ENCODE measurements around the gene DGLUCY.
"Not testable (repeated sequence)": the region's sequence is repeated elsewhere in the genome, so short reads cannot be mapped to it uniquely, and the experiment has no call there.

The DGLUCY gene

GRCh38 chr14:91119556-91120311 is 5.9 kb downstream of the DGLUCY start:
- peak overlapping the region in 1 of 2 donors; percentile 46 for H3K27ac ChIP-seq (ENCODE audit: low read depth in 2 of 2, low read length in 2 of 2)
- no peaks in the 10 kb centered on the region for H3K27me3 ChIP-seq (ENCODE audit: control insufficient read depth in 2 of 2, insufficient read depth in 2 of 2, low read length in 2 of 2)
- H3K9me3 ChIP-seq (ENCODE audit: control insufficient read depth in 2 of 2, low read length in 2 of 2) = no peaks in the 10 kb centered on the region
- peaks cover 4 to 24% of the 10 kb centered on the region in 2 donors for H3K36me3 ChIP-seq (ENCODE audit: control insufficient read depth in 2 of 2, insufficient read depth in 2 of 2, low read length in 2 of 2)
- H3K4me3 ChIP-seq (ENCODE audit: low read length in 2 of 2) = no peak overlapping the region
- peaks cover 25 to 28% of the 10 kb centered on the region in 2 donors for H3K4me1 ChIP-seq (ENCODE audit: control insufficient read depth in 2 of 2, insufficient read depth in 2 of 2, low read length in 2 of 2)
- no peak overlapping the region for H3K9ac ChIP-seq (ENCODE audit: low read depth in 1 of 2, low read length in 2 of 2)

DNA sequence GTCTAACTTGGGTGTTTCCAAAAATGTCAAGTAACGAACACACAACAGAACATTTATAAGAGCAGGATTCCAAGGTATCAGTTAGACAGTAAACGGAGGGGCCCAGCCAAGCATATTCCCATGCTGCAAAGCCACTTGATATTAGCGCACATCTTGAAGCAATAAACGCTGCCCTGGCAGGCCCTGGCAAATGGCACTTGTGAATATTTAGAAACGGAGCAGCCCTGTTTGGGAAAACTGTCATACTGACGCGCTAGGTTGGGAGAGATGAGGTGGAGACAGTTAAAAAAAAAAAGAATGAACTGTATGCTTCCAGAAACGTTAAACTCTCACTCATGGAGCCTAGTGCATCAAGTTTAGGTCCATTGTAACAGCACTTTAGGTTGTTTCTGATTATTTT is 9.3 kb downstream of the DGLUCY start:
- Histone ChIP-seq H3K27me3 (ENCODE audit: control insufficient read depth in 2 of 2, insufficient read depth in 2 of 2, low read length in 2 of 2) (no peaks in the 10 kb centered on the region), H3K36me3 (ENCODE audit: control insufficient read depth in 2 of 2, insufficient read depth in 2 of 2, low read length in 2 of 2) (peaks cover 11 to 22% of the 10 kb centered on the region in 2 donors), H3K9ac (ENCODE audit: low read depth in 1 of 2, low read length in 2 of 2) (no peak overlapping the region), H3K4me1 (ENCODE audit: control insufficient read depth in 2 of 2, insufficient read depth in 2 of 2, low read length in 2 of 2) (peaks cover 18 to 21% of the 10 kb centered on the region in 2 donors), H3K4me3 (ENCODE audit: low read length in 2 of 2) (no peak overlapping the region), H3K27ac (ENCODE audit: low read depth in 2 of 2, low read length in 2 of 2) (no peak overlapping the region), H3K9me3 (ENCODE audit: control insufficient read depth in 2 of 2, low read length in 2 of 2) (no peaks in the 10 kb centered on the region)

- Histone ChIP-seq H3K4me1 (ENCODE audit: control insufficient read depth in 2 of 2, insufficient read depth in 2 of 2, low read length in 2 of 2) (peaks cover 10 to 21% of the 10 kb centered on the region in 2 donors), H3K36me3 (ENCODE audit: control insufficient read depth in 2 of 2, insufficient read depth in 2 of 2, low read length in 2 of 2) (peaks cover 11 to 15% of the 10 kb centered on the region in 2 donors), H3K9ac (ENCODE audit: low read depth in 1 of 2, low read length in 2 of 2) (peak overlapping the region in 1 of 2 donors; percentile 17), H3K27ac (ENCODE audit: low read depth in 2 of 2, low read length in 2 of 2) (peak overlapping the region; percentile 3 to 41)
- not testable (repeated sequence) for H3K27me3 ChIP-seq (ENCODE audit: control insufficient read depth in 2 of 2, insufficient read depth in 2 of 2, low read length in 2 of 2); H3K9me3 ChIP-seq (ENCODE audit: control insufficient read depth in 2 of 2, low read length in 2 of 2); H3K4me3 ChIP-seq (ENCODE audit: low read length in 2 of 2)
Measured at GRCh38 chr14:91124406-91125270, 10.8 kb downstream of the DGLUCY start.

GRCh38 chr14:91125271-91125660 is 11.4 kb downstream of the DGLUCY start:
- Histone ChIP-seq H3K9me3 (ENCODE audit: control insufficient read depth in 2 of 2, low read length in 2 of 2) (no peaks in the 10 kb centered on the region), H3K9ac (ENCODE audit: low read depth in 1 of 2, low read length in 2 of 2) (no peak overlapping the region), H3K4me1 (ENCODE audit: control insufficient read depth in 2 of 2, insufficient read depth in 2 of 2, low read length in 2 of 2) (peaks cover 9 to 21% of the 10 kb centered on the region in 2 donors), H3K27me3 (ENCODE audit: control insufficient read depth in 2 of 2, insufficient read depth in 2 of 2, low read length in 2 of 2) (no peaks in the 10 kb centered on the region), H3K4me3 (ENCODE audit: low read length in 2 of 2) (no peak overlapping the region), H3K36me3 (ENCODE audit: control insufficient read depth in 2 of 2, insufficient read depth in 2 of 2, low read length in 2 of 2) (peaks cover 11 to 19% of the 10 kb centered on the region in 2 donors), H3K27ac (ENCODE audit: low read depth in 2 of 2, low read length in 2 of 2) (peak overlapping the region; percentile 3 to 41)

DNA sequence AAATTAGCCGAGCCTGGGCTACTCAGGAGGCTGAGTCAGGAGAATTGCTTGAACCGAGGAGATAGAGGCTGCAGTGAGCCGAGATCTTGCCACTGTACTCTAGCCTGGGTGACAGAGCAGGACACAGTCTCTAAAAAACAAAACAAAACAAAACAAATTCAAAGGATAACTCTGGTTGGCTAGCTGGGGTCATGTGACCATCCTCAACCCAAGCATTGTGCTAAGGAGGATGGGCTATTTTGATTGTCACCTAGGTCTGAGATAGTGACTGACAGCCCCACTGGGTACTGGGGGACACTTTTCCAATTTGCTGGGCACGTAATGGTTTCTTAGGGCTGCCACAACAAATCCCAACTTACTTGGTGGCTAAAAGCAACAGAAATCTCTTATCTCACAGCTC is 11.9 kb downstream of the DGLUCY start:
- Histone ChIP-seq H3K27me3 (ENCODE audit: control insufficient read depth in 2 of 2, insufficient read depth in 2 of 2, low read length in 2 of 2) (no peaks in the 10 kb centered on the region), H3K9ac (ENCODE audit: low read depth in 1 of 2, low read length in 2 of 2) (no peak overlapping the region), H3K9me3 (ENCODE audit: control insufficient read depth in 2 of 2, low read length in 2 of 2) (no peaks in the 10 kb centered on the region), H3K36me3 (ENCODE audit: control insufficient read depth in 2 of 2, insufficient read depth in 2 of 2, low read length in 2 of 2) (peaks cover 14 to 22% of the 10 kb centered on the region in 2 donors), H3K4me1 (ENCODE audit: control insufficient read depth in 2 of 2, insufficient read depth in 2 of 2, low read length in 2 of 2) (peaks cover 9 to 21% of the 10 kb centered on the region in 2 donors), H3K4me3 (ENCODE audit: low read length in 2 of 2) (no peak overlapping the region), H3K27ac (ENCODE audit: low read depth in 2 of 2, low read length in 2 of 2) (peak overlapping the region in 1 of 2 donors; percentile 23)

- H3K36me3 ChIP-seq (ENCODE audit: control insufficient read depth in 2 of 2, insufficient read depth in 2 of 2, low read length in 2 of 2) = peaks cover 19 to 27% of the 10 kb centered on the region in 2 donors
- peak overlapping the region; percentile 61 to 64 for H3K27ac ChIP-seq (ENCODE audit: low read depth in 2 of 2, low read length in 2 of 2)
- no peaks in the 10 kb centered on the region for H3K27me3 ChIP-seq (ENCODE audit: control insufficient read depth in 2 of 2, insufficient read depth in 2 of 2, low read length in 2 of 2)
- no peak overlapping the region for H3K9ac ChIP-seq (ENCODE audit: low read depth in 1 of 2, low read length in 2 of 2)
- H3K4me3 ChIP-seq (ENCODE audit: low read length in 2 of 2) = no peak overlapping the region
- H3K4me1 ChIP-seq (ENCODE audit: control insufficient read depth in 2 of 2, insufficient read depth in 2 of 2, low read length in 2 of 2) = peaks cover 9 to 21% of the 10 kb centered on the region in 2 donors
- no peaks in the 10 kb centered on the region for H3K9me3 ChIP-seq (ENCODE audit: control insufficient read depth in 2 of 2, low read length in 2 of 2)
Measured at GRCh38 chr14:91126761-91127160, 12.9 kb downstream of the DGLUCY start.

DNA sequence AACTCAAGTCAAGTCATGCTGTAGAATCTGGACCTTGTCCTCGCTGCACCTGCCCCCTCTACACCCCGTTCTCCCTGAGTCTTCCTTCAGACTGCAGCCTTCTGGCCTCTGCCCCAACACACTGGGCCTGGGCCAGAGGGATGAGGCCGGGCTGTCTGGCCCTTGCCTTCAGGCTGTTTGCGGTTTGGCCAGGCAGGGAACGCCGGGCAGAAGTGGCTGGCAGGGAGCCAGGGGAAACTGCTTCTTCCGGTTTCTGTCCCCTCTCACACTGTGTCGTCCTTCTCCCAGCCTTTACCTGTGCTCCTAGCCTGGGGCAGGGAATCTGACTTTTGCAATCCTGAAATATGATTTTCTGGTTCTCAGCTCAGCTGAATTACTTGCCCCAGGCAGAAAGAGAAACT is 13.5 kb downstream of the DGLUCY start:
- peak overlapping the region; percentile 61 to 64 for H3K27ac ChIP-seq (ENCODE audit: low read depth in 2 of 2, low read length in 2 of 2)
- H3K36me3 ChIP-seq (ENCODE audit: control insufficient read depth in 2 of 2, insufficient read depth in 2 of 2, low read length in 2 of 2) = peaks cover 24 to 30% of the 10 kb centered on the region in 2 donors
- H3K4me1 ChIP-seq (ENCODE audit: control insufficient read depth in 2 of 2, insufficient read depth in 2 of 2, low read length in 2 of 2) = peaks cover 9 to 21% of the 10 kb centered on the region in 2 donors
- H3K4me3 ChIP-seq (ENCODE audit: low read length in 2 of 2) = no peak overlapping the region
- no peak overlapping the region for H3K9ac ChIP-seq (ENCODE audit: low read depth in 1 of 2, low read length in 2 of 2)
- H3K9me3 ChIP-seq (ENCODE audit: control insufficient read depth in 2 of 2, low read length in 2 of 2) = no peaks in the 10 kb centered on the region
- H3K27me3 ChIP-seq (ENCODE audit: control insufficient read depth in 2 of 2, insufficient read depth in 2 of 2, low read length in 2 of 2) = no peaks in the 10 kb centered on the region

DNA sequence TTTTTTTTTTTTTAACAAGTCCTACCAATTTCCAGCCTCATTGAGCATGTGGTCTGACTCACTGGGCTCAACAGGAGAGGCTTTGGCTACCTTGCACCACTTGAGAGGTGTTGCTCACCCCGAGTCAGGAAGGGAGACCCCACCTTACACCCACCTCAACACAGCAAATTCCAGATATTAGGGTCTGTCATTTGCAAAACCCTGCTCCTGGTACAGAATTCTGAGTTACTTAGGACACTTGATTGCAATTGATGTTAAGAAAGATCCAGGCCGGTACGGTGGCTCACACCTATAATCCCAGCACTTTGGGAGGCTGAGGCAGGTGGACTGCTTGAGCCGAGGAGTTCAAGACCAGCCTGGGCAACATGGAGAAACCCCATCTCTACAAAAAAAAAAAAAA is 14.1 kb downstream of the DGLUCY start:
- Histone ChIP-seq H3K9me3 (ENCODE audit: control insufficient read depth in 2 of 2, low read length in 2 of 2) (no peaks in the 10 kb centered on the region), H3K36me3 (ENCODE audit: control insufficient read depth in 2 of 2, insufficient read depth in 2 of 2, low read length in 2 of 2) (peaks cover 27 to 30% of the 10 kb centered on the region in 2 donors), H3K4me1 (ENCODE audit: control insufficient read depth in 2 of 2, insufficient read depth in 2 of 2, low read length in 2 of 2) (peaks cover 9 to 21% of the 10 kb centered on the region in 2 donors), H3K4me3 (ENCODE audit: low read length in 2 of 2) (no peak overlapping the region), H3K27ac (ENCODE audit: low read depth in 2 of 2, low read length in 2 of 2) (no peak overlapping the region), H3K9ac (ENCODE audit: low read depth in 1 of 2, low read length in 2 of 2) (no peak overlapping the region), H3K27me3 (ENCODE audit: control insufficient read depth in 2 of 2, insufficient read depth in 2 of 2, low read length in 2 of 2) (no peaks in the 10 kb centered on the region)

- Histone ChIP-seq H3K9ac (ENCODE audit: low read depth in 1 of 2, low read length in 2 of 2) (no peak overlapping the region), H3K36me3 (ENCODE audit: control insufficient read depth in 2 of 2, insufficient read depth in 2 of 2, low read length in 2 of 2) (peaks cover 27 to 28% of the 10 kb centered on the region in 2 donors), H3K27ac (ENCODE audit: low read depth in 2 of 2, low read length in 2 of 2) (no peak overlapping the region), H3K27me3 (ENCODE audit: control insufficient read depth in 2 of 2, insufficient read depth in 2 of 2, low read length in 2 of 2) (no peaks in the 10 kb centered on the region), H3K4me1 (ENCODE audit: control insufficient read depth in 2 of 2, insufficient read depth in 2 of 2, low read length in 2 of 2) (peaks cover 7 to 18% of the 10 kb centered on the region in 2 donors), H3K9me3 (ENCODE audit: control insufficient read depth in 2 of 2, low read length in 2 of 2) (no peaks in the 10 kb centered on the region), H3K4me3 (ENCODE audit: low read length in 2 of 2) (no peak overlapping the region)
Measured at GRCh38 chr14:91128699-91129098, 14.8 kb downstream of the DGLUCY start.

DNA sequence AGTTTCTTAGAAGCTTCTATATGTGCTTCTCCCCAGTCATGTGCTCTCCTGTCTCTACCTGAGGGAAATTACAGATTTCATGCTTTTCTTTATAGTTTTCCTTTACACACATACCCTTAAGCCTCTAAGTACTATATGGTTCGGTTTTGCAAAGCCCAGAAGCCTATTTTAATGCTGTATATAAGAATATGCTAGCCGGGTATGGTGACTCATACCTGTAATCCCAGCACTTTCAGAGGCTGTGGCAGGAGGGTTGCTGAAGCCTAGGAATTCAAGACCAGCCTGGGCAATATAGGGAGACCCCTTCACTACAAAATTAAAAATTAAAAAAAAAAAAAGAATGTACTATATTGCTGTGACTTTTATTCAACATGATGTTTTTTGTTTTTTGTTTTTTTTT is 15.4 kb downstream of the DGLUCY start:
- Histone ChIP-seq H3K4me1 (ENCODE audit: control insufficient read depth in 2 of 2, insufficient read depth in 2 of 2, low read length in 2 of 2) (peaks cover 7 to 17% of the 10 kb centered on the region in 2 donors), H3K9ac (ENCODE audit: low read depth in 1 of 2, low read length in 2 of 2) (no peak overlapping the region), H3K27me3 (ENCODE audit: control insufficient read depth in 2 of 2, insufficient read depth in 2 of 2, low read length in 2 of 2) (no peaks in the 10 kb centered on the region), H3K4me3 (ENCODE audit: low read length in 2 of 2) (no peak overlapping the region), H3K9me3 (ENCODE audit: control insufficient read depth in 2 of 2, low read length in 2 of 2) (no peaks in the 10 kb centered on the region), H3K27ac (ENCODE audit: low read depth in 2 of 2, low read length in 2 of 2) (no peak overlapping the region), H3K36me3 (ENCODE audit: control insufficient read depth in 2 of 2, insufficient read depth in 2 of 2, low read length in 2 of 2) (peaks cover 25 to 28% of the 10 kb centered on the region in 2 donors)

All from mucosa of rectum (tissue), 2 donors.